T-helper 1 cell treated with Interleukin-12 subunit alpha and Interleukin-12 subunit beta and Interleukin-4 antibody, amounts not matched to agents 30 μg/mL and 1 μg/mL, for 36 hours (primary cell): ENCODE results near the gene MRPL22.
A peak's percentile ranks its signal among the peaks of the same experiment; 100 is the strongest.
"Not testable (repeated sequence)": the region's sequence is repeated elsewhere in the genome, so short reads cannot be mapped to it uniquely, and the experiment has no call there.

Experiments
- H3K27ac Mint-ChIP-seq: one replicate; pipeline ENCODE4 v1.8.0; 2021; ENCODE audit warnings: mild to moderate bottlenecking, mixed read lengths
- H3K27me3 Mint-ChIP-seq: one replicate; pipeline ENCODE4 v1.8.0; 2021; ENCODE audit warnings: low read depth, mixed read lengths
- H3K36me3 Mint-ChIP-seq: one replicate; pipeline ENCODE4 v1.8.0; 2021; ENCODE audit warnings: low read depth, mixed read lengths
- H3K4me1 Mint-ChIP-seq: one replicate; pipeline ENCODE4 v1.8.0; 2021; ENCODE audit warnings: low read depth, mixed read lengths
- H3K4me3 Mint-ChIP-seq: one replicate; pipeline ENCODE4 v1.8.0; 2021; ENCODE audit warnings: mild to moderate bottlenecking, moderate library complexity, mixed read lengths
- H3K9me3 Mint-ChIP-seq: one replicate; pipeline ENCODE4 v1.8.0; 2021; ENCODE audit warnings: mixed read lengths

Gene MRPL22

DNA sequence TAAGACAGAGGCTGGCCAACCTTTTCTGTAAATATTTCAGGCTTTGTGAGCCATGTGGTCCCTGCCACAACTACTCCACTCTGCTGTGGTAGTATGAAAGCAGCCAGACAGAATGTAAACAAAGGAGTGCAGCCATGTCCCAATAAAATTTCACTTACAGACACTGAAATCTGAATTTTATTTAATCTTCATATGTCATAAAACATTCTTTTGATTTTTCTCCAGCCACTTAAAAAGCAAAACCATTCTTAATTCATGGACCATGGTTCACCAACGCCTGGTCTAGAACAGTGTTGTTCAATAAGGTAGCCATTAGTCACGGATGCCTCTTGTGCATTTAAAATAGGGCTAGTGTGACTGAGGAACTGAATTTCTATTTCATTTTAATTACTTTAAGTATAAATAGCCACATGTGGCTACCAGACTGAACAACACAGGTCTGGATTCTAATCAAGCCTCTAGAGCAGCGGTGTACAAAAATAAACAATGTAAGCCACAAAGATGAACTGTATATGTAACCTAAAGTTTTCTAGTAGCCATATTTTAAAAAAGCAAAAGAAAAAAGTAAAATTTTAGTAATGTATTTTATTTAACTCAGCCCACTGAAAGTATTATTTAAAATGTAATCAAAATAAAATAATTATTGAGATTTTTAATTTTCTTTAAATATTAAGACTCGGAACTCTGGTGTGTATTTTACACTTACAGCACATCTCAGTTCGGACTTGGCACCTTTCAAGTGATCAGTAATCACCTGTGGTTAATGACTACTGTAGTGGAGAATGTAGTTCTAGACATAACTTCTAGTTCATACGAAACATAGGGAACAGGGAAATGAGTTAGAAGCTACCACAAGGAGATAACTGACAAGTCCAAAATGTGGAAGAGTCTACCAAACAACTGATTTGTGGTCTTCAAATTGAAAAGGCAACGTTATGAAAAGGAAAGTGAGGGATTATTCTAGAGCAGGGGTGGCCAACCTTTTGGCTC, 17.1 kb upstream of the MRPL22 start:
- H3K9me3 Mint-ChIP-seq = no peaks in the 10 kb centered on the region
- H3K4me1 Mint-ChIP-seq = no peaks in the 10 kb centered on the region
- H3K27me3 Mint-ChIP-seq = no peaks in the 10 kb centered on the region
- peaks cover 28% of the 10 kb centered on the region for H3K36me3 Mint-ChIP-seq
- no peak overlapping the region for H3K4me3 Mint-ChIP-seq
- no peak overlapping the region for H3K27ac Mint-ChIP-seq

DNA sequence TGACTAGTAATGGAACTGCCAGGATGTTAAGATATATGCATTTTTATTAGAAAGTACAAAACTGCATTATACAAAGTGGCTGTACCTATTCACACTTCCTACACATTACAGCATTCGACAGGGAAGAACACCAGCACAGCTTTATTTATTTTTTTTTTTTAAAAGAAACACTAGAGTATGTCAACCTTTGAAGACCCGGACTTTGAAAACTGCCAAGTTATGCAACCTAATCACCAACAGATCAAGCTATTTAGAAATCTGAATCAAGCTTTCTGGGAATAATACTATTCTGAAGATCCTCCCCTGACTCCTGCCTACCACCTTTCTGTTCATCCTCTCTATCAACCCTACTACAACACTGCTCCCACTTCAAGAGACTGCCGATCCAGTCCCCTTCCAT, 7.3 kb upstream of the MRPL22 start:
- Mint-ChIP-seq H3K4me1 (peaks cover 16% of the 10 kb centered on the region), H3K27ac (no peak overlapping the region), H3K27me3 (no peaks in the 10 kb centered on the region), H3K36me3 (peaks cover 27% of the 10 kb centered on the region), H3K4me3 (no peak overlapping the region), H3K9me3 (no peaks in the 10 kb centered on the region)

DNA sequence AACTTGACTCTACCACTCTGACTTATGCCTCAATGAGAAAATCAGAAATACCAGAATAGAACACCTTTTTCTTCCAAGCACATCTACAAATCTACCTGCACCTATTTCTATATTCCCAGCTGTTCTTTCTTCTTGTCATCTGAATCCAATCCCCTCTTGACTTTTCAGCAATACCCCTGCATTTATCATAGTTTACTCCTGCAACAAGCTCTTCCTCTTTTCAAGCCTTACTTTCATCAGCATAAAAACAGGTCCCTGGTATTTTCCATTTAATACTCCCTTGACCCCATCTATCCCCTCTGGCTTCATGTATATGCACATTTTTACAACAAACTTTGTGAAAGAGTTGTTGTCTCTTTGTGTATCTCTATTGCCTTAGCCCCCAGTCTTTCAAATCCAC, 6.0 kb upstream of the MRPL22 start:
- Mint-ChIP-seq H3K27me3 (no peaks in the 10 kb centered on the region), H3K9me3 (no peaks in the 10 kb centered on the region), H3K27ac (no peak overlapping the region), H3K36me3 (peaks cover 27% of the 10 kb centered on the region), H3K4me3 (no peak overlapping the region), H3K4me1 (peaks cover 19% of the 10 kb centered on the region)

DNA sequence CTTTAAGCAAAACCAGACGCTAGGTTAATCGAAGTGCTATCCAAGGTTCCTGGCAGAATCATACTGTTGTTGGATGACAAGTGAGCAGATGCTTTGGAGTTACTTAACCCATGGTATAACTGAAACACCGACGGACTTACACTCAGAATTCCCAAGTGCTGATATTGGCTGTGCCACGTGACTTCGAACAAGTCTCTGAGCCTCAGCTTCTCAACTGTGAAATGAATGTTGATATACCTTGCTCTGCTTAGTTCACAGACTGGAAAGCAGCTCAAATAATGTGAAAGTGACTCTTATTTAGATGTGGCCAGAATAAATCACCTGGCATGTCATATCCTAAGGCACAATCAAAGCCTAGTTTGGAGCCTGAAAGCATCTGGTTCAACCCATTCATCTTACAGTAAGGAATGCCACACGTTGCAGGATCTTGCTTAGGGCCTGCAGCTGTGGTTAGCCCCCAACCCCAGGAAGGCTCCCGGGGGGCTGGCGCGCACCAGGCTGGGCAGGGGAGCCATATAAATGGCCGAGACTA, 3.6 kb upstream of the MRPL22 start:
- Mint-ChIP-seq H3K27ac (peak overlapping the region; percentile 85), H3K4me1 (peaks cover 25% of the 10 kb centered on the region), H3K4me3 (peak overlapping the region; percentile 91), H3K36me3 (peaks cover 18% of the 10 kb centered on the region), H3K9me3 (no peaks in the 10 kb centered on the region), H3K27me3 (no peaks in the 10 kb centered on the region)

DNA sequence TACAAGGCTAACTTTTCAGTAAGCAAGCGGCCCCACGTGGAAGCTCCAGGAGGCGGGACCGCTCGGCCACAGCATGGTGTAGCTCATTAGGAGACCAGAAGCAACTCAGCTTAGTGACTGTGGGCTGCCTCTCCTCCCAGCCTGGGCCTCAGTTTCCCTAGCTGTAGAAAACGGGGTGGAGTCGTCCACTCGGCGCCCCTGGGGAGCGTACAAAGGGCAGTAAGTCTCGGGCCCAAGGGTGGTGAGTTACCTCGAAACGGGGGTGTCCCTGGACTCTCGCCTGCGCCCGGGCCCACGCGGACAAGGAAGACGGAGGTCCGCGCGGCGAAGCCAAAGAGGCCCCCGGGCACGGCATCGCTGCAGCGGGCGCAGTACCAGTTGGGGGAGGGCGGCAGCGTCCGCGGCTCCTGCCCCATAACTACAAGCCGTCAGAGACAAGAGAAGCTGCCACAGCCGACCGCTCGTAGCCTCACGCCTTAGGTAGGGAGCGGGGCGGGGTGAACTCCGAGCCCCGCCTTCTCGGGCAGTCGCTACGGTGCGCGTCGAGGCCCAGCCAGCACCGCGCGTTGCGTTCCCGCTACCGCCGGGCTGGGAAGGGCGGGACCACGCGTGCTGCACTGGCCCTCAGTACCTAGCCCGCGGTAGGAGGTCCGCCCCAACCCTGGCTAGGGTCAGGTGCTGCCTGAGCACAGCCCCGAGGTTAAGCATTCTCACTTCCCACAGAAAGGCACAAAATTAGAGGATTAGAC, 3.0 kb upstream of the MRPL22 start, which contains the start of gene GEMIN5:
Gene GEMIN5, minus strand, starts transcription at position 494 of the 749 bp plus-strand sequence. Its CDS starts 78 bp downstream, at position 416.
- Mint-ChIP-seq H3K4me1 (peaks cover 30% of the 10 kb centered on the region), H3K27ac (peak within 1 kb of the TSS; percentile 85), H3K4me3 (peak within 1 kb of the TSS; percentile 91), H3K9me3 (no peaks in the 10 kb centered on the region), H3K36me3 (peaks cover 18% of the 10 kb centered on the region), H3K27me3 (no peaks in the 10 kb centered on the region)

DNA sequence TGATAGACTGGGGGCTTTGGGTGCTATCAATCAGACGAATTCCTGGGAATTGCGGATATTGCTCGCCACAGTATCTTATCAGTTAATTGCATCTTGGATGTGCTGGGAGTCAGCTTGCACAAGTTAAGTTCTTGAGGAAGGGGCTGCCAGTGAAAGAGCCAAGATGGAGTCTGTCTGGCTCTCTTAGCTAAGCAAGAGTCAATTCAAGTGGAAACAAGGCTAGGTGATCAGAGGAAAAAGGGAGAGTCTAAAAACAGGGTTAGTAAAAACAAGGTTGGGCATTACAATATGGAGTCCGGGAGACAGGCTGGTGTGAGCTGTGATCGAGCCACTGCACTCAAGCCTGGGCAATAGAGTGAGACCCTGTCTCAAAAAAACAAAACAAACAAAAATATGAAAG, 1.5 kb upstream of the MRPL22 start:
- H3K4me3 Mint-ChIP-seq = peak overlapping the region; percentile 95
- peaks cover 13% of the 10 kb centered on the region for H3K36me3 Mint-ChIP-seq
- H3K9me3 Mint-ChIP-seq, H3K27me3 Mint-ChIP-seq, H3K27ac Mint-ChIP-seq: not testable (repeated sequence)
- peaks cover 31% of the 10 kb centered on the region for H3K4me1 Mint-ChIP-seq

DNA sequence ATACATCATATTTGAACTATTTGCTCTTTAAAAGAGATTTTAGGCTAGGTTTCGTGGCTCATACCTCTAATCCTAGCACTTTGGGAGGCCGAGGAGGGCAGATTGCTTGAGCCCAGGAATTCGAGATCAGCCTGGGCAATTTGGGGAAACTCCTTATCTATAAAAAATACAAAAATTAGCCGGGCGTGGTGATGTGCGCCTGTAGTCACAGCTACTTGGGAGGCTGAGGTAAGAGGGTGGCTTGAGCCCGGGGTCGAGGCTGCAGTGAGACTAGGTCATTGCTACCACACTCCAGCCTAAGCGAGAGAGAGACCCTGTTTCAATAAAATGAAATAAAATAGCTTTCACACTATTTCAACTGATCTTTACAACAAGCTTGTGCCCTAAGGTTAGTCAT, 500 bp upstream of the MRPL22 start:
- Mint-ChIP-seq H3K4me3 (peak overlapping the region; percentile 95), H3K4me1 (peaks cover 31% of the 10 kb centered on the region), H3K27ac (peak overlapping the region; percentile 93), H3K27me3 (no peaks in the 10 kb centered on the region), H3K36me3 (peaks cover 5% of the 10 kb centered on the region), H3K9me3 (no peaks in the 10 kb centered on the region)

DNA sequence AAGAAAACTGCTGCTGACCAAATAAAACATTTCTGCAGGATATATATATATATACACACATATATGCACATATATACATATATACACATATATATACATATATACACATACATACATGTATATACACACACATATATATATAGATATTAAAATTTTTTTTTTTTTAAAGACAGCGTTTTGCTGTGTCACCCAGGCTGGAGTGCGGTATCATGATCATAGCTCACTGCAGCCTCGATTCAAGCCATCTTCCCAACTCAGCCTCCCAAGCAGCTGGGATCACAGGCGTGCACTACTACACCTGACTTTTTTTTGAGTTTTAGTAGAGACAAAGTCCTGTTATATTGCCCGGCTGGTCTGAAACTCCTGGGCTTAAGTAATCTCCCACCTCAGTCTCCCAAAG, 2.7 kb downstream of the MRPL22 start:
- H3K36me3 Mint-ChIP-seq = peaks cover 3% of the 10 kb centered on the region
- H3K4me3 Mint-ChIP-seq = no peak overlapping the region
- no peak overlapping the region for H3K27ac Mint-ChIP-seq
- H3K4me1 Mint-ChIP-seq = peaks cover 17% of the 10 kb centered on the region
- no peaks in the 10 kb centered on the region for H3K9me3 Mint-ChIP-seq
- H3K27me3 Mint-ChIP-seq = no peaks in the 10 kb centered on the region

DNA sequence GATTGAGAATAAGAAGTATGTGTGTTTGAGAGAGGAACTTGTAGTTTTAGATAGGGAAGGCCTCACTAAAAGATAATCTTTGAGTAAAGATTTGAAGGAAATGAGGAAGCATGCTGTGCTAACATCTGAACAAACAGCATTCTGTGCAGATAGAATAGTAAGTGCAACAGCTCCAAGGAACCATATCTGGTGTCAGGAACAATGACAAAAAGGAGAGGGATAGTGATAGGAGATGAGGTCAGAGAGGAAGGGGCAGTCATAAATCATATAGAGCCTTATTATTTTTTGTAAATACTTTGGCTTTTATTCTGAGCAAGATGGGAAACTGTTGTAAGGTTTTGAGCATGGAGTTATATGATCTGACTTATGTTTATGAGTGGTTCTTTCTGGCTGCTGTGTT, 3.8 kb downstream of the MRPL22 start:
- Mint-ChIP-seq H3K27ac (no peak overlapping the region), H3K4me3 (no peak overlapping the region), H3K27me3 (no peaks in the 10 kb centered on the region), H3K36me3 (peaks cover 6% of the 10 kb centered on the region), H3K9me3 (no peaks in the 10 kb centered on the region), H3K4me1 (peaks cover 25% of the 10 kb centered on the region)

DNA sequence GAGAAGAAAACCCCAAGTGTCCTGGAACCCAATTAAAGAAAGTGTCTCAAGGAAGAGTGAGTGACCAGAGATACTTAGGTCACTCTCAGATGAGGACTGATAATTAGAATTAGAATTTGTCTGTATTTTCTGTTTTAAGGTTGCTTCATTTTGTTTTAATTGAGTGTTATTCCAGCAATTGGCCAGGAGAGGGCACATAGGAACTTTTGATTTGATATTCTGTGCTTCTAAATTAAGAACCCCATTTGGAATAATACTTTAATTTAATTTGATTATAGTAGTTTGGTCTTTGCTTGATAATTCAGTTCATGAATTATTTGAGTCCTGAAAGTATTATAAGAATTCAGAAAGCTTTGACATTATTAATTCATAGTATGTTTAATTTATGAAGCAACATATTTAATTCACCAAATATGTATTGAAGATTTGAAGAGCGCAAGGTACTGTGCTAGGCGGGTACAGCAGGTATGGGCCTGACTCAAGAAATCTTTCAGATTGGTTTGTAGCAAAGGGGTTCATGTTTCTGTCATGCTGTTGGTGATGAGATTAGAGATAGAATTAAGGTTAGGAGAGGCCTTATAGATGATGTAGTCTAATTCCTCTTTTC, 4.9 kb downstream of the MRPL22 start:
- no peaks in the 10 kb centered on the region for H3K9me3 Mint-ChIP-seq
- no peak overlapping the region for H3K4me3 Mint-ChIP-seq
- H3K4me1 Mint-ChIP-seq = peaks cover 22% of the 10 kb centered on the region
- no peaks in the 10 kb centered on the region for H3K27me3 Mint-ChIP-seq
- no peak overlapping the region for H3K27ac Mint-ChIP-seq
- H3K36me3 Mint-ChIP-seq = peaks cover 9% of the 10 kb centered on the region

DNA sequence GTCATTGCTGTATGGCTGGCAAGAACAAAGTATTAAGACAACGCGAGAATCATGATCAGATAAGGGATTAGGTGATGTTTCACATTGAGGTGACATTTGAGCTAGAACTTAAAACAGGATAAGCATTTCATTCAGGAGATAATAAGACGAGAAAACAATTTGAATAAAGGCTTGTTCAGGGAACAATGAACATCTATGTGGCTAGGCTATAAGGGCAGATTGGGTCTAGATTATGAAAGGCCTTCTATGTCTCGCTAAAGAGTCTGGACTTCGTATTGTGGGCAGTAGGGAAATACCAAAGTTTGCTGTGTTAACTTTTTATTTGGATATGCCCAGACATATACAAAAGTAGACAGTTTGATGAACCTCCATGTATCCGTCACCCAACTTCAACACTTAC, 6.9 kb downstream of the MRPL22 start:
- Mint-ChIP-seq H3K27ac (no peak overlapping the region), H3K27me3 (no peaks in the 10 kb centered on the region), H3K4me1 (peaks cover 14% of the 10 kb centered on the region), H3K9me3 (no peaks in the 10 kb centered on the region), H3K4me3 (no peak overlapping the region), H3K36me3 (peaks cover 9% of the 10 kb centered on the region)

DNA sequence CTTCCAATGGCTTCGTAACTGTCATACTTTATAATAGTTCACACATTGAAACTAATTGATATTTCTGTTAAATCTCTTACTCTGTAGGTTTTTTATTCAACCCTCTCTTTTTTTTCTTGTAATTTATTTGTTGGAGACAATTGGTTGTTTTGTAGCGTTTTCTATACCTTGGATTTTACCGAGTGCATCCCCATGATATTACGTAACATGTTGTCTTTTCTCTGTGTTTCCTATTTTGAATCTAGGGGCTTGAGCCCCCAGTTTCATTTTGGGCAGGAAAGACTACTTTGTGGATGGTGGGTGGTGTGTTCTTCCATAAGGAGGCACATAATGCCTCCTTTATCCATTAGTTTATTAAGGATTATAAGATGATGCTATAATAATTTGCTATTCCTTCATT, 7.4 kb downstream of the MRPL22 start:
- Mint-ChIP-seq H3K27me3 (no peaks in the 10 kb centered on the region), H3K9me3 (no peaks in the 10 kb centered on the region), H3K36me3 (peaks cover 9% of the 10 kb centered on the region), H3K4me3 (no peak overlapping the region), H3K27ac (no peak overlapping the region), H3K4me1 (peaks cover 11% of the 10 kb centered on the region)

DNA sequence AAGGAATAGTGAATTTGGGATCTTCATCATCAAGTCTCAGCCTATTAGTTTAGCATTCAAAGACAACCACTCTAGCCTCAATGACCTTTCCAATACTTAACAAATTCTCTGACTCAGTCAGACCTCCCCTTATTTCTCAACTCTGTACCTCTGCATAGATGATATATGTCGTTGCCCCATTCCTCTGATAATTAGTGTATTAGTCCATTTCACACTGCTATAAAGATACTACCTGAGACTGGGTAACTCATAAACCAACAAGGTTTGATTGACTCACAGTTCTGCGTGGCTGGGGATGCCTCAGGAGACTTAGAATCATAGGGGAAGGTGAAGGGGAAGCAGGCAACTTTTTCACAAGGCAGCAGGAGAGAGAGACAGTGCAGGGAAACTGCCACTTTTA, 8.9 kb downstream of the MRPL22 start:
- no peaks in the 10 kb centered on the region for H3K9me3 Mint-ChIP-seq
- no peak overlapping the region for H3K4me3 Mint-ChIP-seq
- H3K4me1 Mint-ChIP-seq = peaks cover 11% of the 10 kb centered on the region
- H3K27me3 Mint-ChIP-seq = no peaks in the 10 kb centered on the region
- peaks cover 11% of the 10 kb centered on the region for H3K36me3 Mint-ChIP-seq
- no peak overlapping the region for H3K27ac Mint-ChIP-seq

DNA sequence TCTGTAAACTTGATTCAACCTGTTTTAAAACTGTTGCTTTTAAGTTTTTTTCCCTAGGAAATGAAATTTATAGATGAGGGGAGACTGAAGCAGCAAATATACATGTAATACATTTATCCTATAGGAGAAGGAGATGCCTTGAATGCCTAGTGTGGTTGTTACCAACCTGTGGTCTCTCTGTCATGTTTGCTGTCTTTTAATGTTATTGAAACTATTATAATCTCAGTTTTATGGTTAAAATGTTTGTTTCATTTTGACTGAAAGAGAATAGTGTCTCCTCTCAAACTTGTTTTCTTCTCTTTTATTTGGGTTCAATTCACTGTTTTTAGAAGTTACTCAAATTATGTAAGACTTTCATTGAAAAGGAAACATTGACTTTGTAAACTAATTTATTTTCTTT, 15.8 kb downstream of the MRPL22 start:
- H3K4me1 Mint-ChIP-seq = peaks cover 2% of the 10 kb centered on the region
- no peaks in the 10 kb centered on the region for H3K9me3 Mint-ChIP-seq
- H3K36me3 Mint-ChIP-seq = peaks cover 24% of the 10 kb centered on the region
- H3K27me3 Mint-ChIP-seq = no peaks in the 10 kb centered on the region
- no peak overlapping the region for H3K4me3 Mint-ChIP-seq
- no peak overlapping the region for H3K27ac Mint-ChIP-seq
